ENCODE measurements around the gene ZNF79. TPM values are rescaled to one million over a fixed set of nuclear protein-coding genes. Genes with fewer than 3 reads are reported as not detected.

ZNF79 gene
- total RNA-seq, 2 experiments from 2014 or later = 7.6 TPM

DNA sequence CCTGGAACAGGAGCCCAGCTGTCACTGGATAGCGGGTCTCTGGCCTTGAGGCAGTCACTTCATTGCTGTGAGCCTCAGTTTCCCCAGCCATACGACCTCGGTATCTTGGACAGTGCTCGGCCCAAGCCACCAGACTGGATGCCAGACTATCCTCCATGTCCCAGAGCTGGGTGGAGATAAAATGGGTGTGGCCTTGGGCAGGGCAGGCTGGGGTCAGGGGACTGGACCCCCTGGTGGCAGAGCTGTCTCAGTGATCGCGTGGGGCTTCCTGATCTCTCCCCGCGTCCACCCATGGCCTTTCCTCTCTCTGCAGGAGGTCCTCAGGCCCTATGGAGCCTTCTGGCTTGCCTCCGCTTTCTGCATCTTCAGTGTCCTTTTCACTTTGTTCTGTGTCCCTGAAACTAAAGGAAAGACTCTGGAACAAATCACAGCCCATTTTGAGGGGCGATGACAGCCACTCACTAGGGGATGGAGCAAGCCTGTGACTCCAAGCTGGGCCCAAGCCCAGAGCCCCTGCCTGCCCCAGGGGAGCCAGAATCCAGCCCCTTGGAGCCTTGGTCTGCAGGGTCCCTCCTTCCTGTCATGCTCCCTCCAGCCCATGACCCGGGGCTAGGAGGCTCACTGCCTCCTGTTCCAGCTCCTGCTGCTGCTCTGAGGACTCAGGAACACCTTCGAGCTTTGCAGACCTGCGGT lies 17.2 kb upstream of the ZNF79 start:
- intact Hi-C loops (cut with micrococcal nuclease) = no loop called here
- H3K9me3 Mint-ChIP-seq = no peaks in the 10 kb centered on the region
- TF ChIP-seq, protein P1, sequence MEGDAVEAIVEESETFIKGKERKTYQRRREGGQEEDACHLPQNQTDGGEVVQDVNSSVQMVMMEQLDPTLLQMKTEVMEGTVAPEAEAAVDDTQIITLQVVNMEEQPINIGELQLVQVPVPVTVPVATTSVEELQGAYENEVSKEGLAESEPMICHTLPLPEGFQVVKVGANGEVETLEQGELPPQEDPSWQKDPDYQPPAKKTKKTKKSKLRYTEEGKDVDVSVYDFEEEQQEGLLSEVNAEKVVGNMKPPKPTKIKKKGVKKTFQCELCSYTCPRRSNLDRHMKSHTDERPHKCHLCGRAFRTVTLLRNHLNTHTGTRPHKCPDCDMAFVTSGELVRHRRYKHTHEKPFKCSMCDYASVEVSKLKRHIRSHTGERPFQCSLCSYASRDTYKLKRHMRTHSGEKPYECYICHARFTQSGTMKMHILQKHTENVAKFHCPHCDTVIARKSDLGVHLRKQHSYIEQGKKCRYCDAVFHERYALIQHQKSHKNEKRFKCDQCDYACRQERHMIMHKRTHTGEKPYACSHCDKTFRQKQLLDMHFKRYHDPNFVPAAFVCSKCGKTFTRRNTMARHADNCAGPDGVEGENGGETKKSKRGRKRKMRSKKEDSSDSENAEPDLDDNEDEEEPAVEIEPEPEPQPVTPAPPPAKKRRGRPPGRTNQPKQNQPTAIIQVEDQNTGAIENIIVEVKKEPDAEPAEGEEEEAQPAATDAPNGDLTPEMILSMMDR (IDR thresholded peaks at IDR 0.05) = no peak
- H3K36me3 Mint-ChIP-seq (ENCODE audit: low read depth) = no peaks in the 10 kb centered on the region
- H3K27ac Mint-ChIP-seq = no peak overlapping the region
- ChIA-PET POLR2A (interaction anchor here (0.8 to 1.3 kb wide), 2 partner anchors 11 to 43 kb away, joined by 3 to 4 read pairs; no protein-coding TSS in a partner anchor), CTCF (interaction anchor here (1.3 to 1.9 kb wide), 2 partner anchors 9 to 183 kb away, joined by 3 to 10 read pairs; partner anchors contain the start of gene SLC2A8)
- H3K4me1 Mint-ChIP-seq (ENCODE audit: low read depth) = no peaks in the 10 kb centered on the region
- H3K27me3 Mint-ChIP-seq = peaks cover 27% of the 10 kb centered on the region
- H3K4me3 Mint-ChIP-seq = no peak overlapping the region
- DNase-seq (no peak), ATAC-seq (no peak)

DNA sequence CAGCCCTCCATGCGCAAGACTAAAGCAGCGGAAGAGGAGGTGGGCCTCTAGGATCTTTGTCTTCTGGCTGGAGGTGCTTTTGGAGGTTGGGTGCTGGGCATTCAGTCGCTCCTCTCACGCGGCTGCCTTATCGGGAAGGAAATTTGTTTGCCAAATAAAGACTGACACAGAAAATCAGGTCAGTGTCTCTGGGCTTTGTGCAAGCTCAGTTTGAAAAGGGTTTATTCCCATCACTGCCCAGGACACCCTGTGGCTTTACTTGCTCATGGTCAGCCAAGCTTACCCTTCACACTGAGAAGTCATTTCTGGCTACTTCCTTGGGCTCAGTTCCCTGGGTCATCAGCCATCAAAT lies 16.7 kb upstream of the ZNF79 start:
- H3K27me3 Mint-ChIP-seq = peaks cover 27% of the 10 kb centered on the region
- ChIA-PET POLR2A (interaction anchor here (0.8 kb wide), 1 partner anchor 43 kb away, joined by 4 read pairs; no protein-coding TSS in a partner anchor), CTCF (interaction anchor here (1.3 to 1.9 kb wide), 2 partner anchors 9 to 183 kb away, joined by 3 to 10 read pairs; partner anchors contain the start of gene SLC2A8)
- no peak overlapping the region for H3K4me3 Mint-ChIP-seq
- H3K27ac Mint-ChIP-seq = no peak overlapping the region
- ATAC-seq (no peak), DNase-seq (no peak)
- H3K36me3 Mint-ChIP-seq (ENCODE audit: low read depth) = no peaks in the 10 kb centered on the region
- intact Hi-C loops (cut with micrococcal nuclease) = no loop called here
- TF ChIP-seq, protein P1 (IDR thresholded peaks at IDR 0.05) = no peak
- no peaks in the 10 kb centered on the region for H3K9me3 Mint-ChIP-seq
- H3K4me1 Mint-ChIP-seq (ENCODE audit: low read depth) = no peaks in the 10 kb centered on the region

DNA sequence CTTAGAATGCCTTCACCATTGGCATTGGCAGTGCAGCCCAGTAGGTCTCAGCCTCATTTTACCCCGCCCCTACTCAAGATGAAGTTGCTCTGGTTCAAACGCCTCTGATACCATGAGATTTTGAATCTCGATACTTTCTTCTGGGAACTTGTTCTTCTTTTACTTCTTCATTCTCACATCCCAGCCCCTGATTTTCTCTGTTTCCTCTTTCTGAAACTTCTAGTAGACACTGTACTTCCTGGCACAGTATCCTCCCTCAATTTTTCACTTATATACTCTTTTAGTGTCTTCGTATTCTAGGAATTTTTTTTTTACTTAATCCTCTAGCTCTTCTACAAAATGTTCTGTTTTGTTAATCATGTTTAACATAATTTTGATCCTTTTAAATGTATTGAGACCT lies 13.1 kb upstream of the ZNF79 start:
- POLR2A ChIA-PET = interaction anchor here (0.6 kb wide), 1 partner anchor 70 kb away, joined by 3 read pairs; no protein-coding TSS in a partner anchor
- Mint-ChIP-seq H3K27ac (no peak overlapping the region), H3K9me3 (no peaks in the 10 kb centered on the region), H3K27me3 (peaks cover 36% of the 10 kb centered on the region), H3K4me1 (ENCODE audit: low read depth) (no peaks in the 10 kb centered on the region), H3K4me3 (no peak overlapping the region), H3K36me3 (ENCODE audit: low read depth) (no peaks in the 10 kb centered on the region)
- CTCF ChIA-PET = no interaction called here
- intact Hi-C loops (cut with micrococcal nuclease) = no loop called here
- ATAC-seq (no peak), DNase-seq (no peak)
- TF ChIP-seq, protein P1 (IDR thresholded peaks at IDR 0.05) = no peak

- no peaks in the 10 kb centered on the region for H3K9me3 Mint-ChIP-seq
- no peak for DNase-seq
- peaks cover 30% of the 10 kb centered on the region for H3K27me3 Mint-ChIP-seq
- TF ChIP-seq, protein P1 (IDR thresholded peaks at IDR 0.05) = no peak
- CTCF ChIA-PET = interaction anchor here (0.9 to 1.4 kb wide), 2 partner anchors 40 to 200 kb away, joined by 3 to 4 read pairs; no protein-coding TSS in a partner anchor
- POLR2A ChIA-PET = interaction anchor here (1.2 kb wide), 1 partner anchor 36 kb away, joined by 4 read pairs; the partner anchor contains the start of gene LRSAM1
- H3K4me3 Mint-ChIP-seq = no peak overlapping the region
- H3K36me3 Mint-ChIP-seq (ENCODE audit: low read depth) = no peaks in the 10 kb centered on the region
- H3K27ac Mint-ChIP-seq = no peak overlapping the region
- no peaks in the 10 kb centered on the region for H3K4me1 Mint-ChIP-seq (ENCODE audit: low read depth)
- intact Hi-C loops (cut with micrococcal nuclease) = no loop called here
- ATAC-seq = no peak
Observed at GRCh38 chr9:127415141-127415540, 9.0 kb upstream of the ZNF79 start.

DNA sequence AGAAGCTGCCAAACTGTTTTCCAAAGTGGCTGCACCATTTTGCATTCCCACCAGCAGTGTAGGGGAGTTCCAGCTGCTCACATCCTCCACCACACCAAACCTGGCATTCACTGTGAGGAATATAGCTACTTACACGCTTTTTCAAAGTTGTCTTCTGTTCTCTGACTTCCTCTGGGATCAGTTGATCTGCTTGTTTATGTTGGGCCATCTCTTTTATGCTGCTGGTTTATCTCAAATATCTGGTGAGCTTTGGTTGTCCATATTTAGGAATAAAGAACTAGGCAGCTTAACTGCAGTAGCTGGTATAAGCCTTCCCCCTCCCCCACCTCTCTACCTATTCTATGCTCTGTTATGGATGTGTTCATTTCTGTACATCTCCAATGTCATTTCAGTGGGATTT lies 8.5 kb upstream of the ZNF79 start:
- ATAC-seq = no peak
- Mint-ChIP-seq H3K9me3 (no peaks in the 10 kb centered on the region), H3K4me1 (ENCODE audit: low read depth) (no peaks in the 10 kb centered on the region), H3K27me3 (peaks cover 30% of the 10 kb centered on the region), H3K4me3 (no peak overlapping the region), H3K36me3 (ENCODE audit: low read depth) (no peaks in the 10 kb centered on the region), H3K27ac (no peak overlapping the region)
- ChIA-PET POLR2A (interaction anchor here (1.2 kb wide), 1 partner anchor 36 kb away, joined by 4 read pairs; the partner anchor contains the start of gene LRSAM1), CTCF (interaction anchor here (0.9 to 1.4 kb wide), 2 partner anchors 40 to 201 kb away, joined by 3 to 4 read pairs; no protein-coding TSS in a partner anchor)
- DNase-seq = no peak
- TF ChIP-seq, protein P1 (IDR thresholded peaks at IDR 0.05) = no peak
- intact Hi-C loops (cut with micrococcal nuclease) = no loop called here

All from activated CD8-positive, alpha-beta T cell treated with anti-CD3 and anti-CD28 coated beads for 36 hours (primary cell).